Loucy (cell line): ENCODE results near the gene ARHGEF10L.

Experiments used
- H2AFZ ChIP-seq: fragments of 200-600 bp; sonication (generic); 2 replicates; pipeline ENCODE4 v1.6.0; 2016; ENCODE audit warnings: antibody characterized with exemption, mild to moderate bottlenecking, low read length, moderate library complexity
- H3F3A ChIP-seq: fragments of 200-600 bp; 2 replicates; pipeline ENCODE4 v1.6.0; 2016; ENCODE audit warnings: antibody characterized with exemption, low read depth, mild to moderate bottlenecking
- H3K27me3 ChIP-seq: fragments of 200-600 bp; sonication (generic); 2 replicates; pipeline ENCODE4 v1.6.1; 2014; ENCODE audit warnings: low read length, mild to moderate bottlenecking; ENCODE audit not compliant: insufficient read depth, poor library complexity, severe bottlenecking
- H3K36me3 ChIP-seq: fragments of 200-600 bp; sonication (generic); 2 replicates; pipeline ENCODE4 v1.6.1; 2016; ENCODE audit warnings: low read length; ENCODE audit not compliant: insufficient read depth
- H3K4me1 ChIP-seq: fragments of 200-600 bp; sonication (generic); 2 replicates; pipeline ENCODE4 v1.5.1; 2014; ENCODE audit warnings: low read length, mild to moderate bottlenecking; ENCODE audit not compliant: insufficient read depth, poor library complexity, severe bottlenecking
- H3K4me2 ChIP-seq: fragments of 200-600 bp; sonication (generic); 2 replicates; pipeline ENCODE4 v1.6.0; 2014; ENCODE audit warnings: antibody characterized with exemption, low read length, low read depth, mild to moderate bottlenecking; ENCODE audit not compliant: poor library complexity, severe bottlenecking
- H3K4me3 ChIP-seq: fragments of 200-600 bp; sonication (generic); 2 replicates; pipeline ENCODE4 v1.5.1; 2014; ENCODE audit warnings: low read length, mild to moderate bottlenecking, mixed read lengths; ENCODE audit not compliant: poor library complexity, severe bottlenecking
- H3K79me2 ChIP-seq: fragments of 200-600 bp; sonication (generic); 2 replicates; pipeline ENCODE4 v1.6.1; 2014; ENCODE audit warnings: low read length; ENCODE audit not compliant: insufficient read depth
- H3K9ac ChIP-seq: fragments of 200-600 bp; sonication (generic); 2 replicates; pipeline ENCODE4 v1.6.0; 2014; ENCODE audit warnings: mild to moderate bottlenecking, low read depth, low read length, moderate library complexity; ENCODE audit not compliant: poor library complexity, severe bottlenecking
- H3K9me2 ChIP-seq: fragments of 200-600 bp; sonication (generic); replicated peaks from 2 replicates; pipeline ENCODE4 v1.6.1; 2016; ENCODE audit warnings: low read depth, low read length, mixed read lengths
- H3K9me3 ChIP-seq: fragments of 200-600 bp; sonication (generic); 2 replicates; pipeline ENCODE4 v1.6.1; 2014; ENCODE audit warnings: mild to moderate bottlenecking, antibody characterized with exemption, low read length, low read depth; ENCODE audit not compliant: insufficient read depth
- H4K20me1 ChIP-seq: fragments of 200-600 bp; sonication (generic); 2 replicates; pipeline ENCODE4 v1.6.0; 2014; ENCODE audit warnings: antibody characterized with exemption, low read length, mild to moderate bottlenecking; ENCODE audit not compliant: insufficient read depth, poor library complexity, severe bottlenecking
- CTCF ChIP-seq: fragments of 200-600 bp; sonication (generic); conservative IDR thresholded peaks from 2 replicates; pipeline ENCODE4 v1.5.1; 2014; ENCODE audit warnings: mild to moderate bottlenecking, antibody characterized with exemption, low read length
- EZH2phosphoT487 ChIP-seq: fragments of 200-600 bp; IDR thresholded peaks from 2 replicates; pipeline ENCODE4 v1.6.1; 2018; ENCODE audit warnings: antibody characterized with exemption, mild to moderate bottlenecking, moderate library complexity, borderline replicate concordance

ARHGEF10L gene

GRCh38 chr1:17609529-17609928 lies 70.0 kb downstream of the ARHGEF10L start:
- TF ChIP-seq EZH2phosphoT487, result no peak
- TF ChIP-seq CTCF, result no peak
- Histone ChIP-seq H3K27me3 (no peaks in the 10 kb centered on the region), H3K9me2 (no peaks in the 10 kb centered on the region), H2AFZ (no peak overlapping the region), H3K9ac (no peak overlapping the region), H3K4me2 (no peak overlapping the region), H3K79me2 (no peaks in the 10 kb centered on the region), H3F3A (no peaks in the 10 kb centered on the region), H4K20me1 (no peaks in the 10 kb centered on the region), H3K4me1 (peaks cover 4% of the 10 kb centered on the region), H3K36me3 (no peaks in the 10 kb centered on the region), H3K4me3 (no peak overlapping the region), H3K9me3 (no peaks in the 10 kb centered on the region)

GRCh38 chr1:17610085-17610484 lies 70.6 kb downstream of the ARHGEF10L start:
- H4K20me1 ChIP-seq, result no peaks in the 10 kb centered on the region
- TF ChIP-seq CTCF (no peak), EZH2phosphoT487 (no peak)
- H3K9ac ChIP-seq, result no peak overlapping the region
- H3K4me1 ChIP-seq, result peaks cover 4% of the 10 kb centered on the region
- H2AFZ ChIP-seq, result no peak overlapping the region
- H3F3A ChIP-seq, result no peaks in the 10 kb centered on the region
- H3K36me3 ChIP-seq, result no peaks in the 10 kb centered on the region
- no peaks in the 10 kb centered on the region for H3K9me2 ChIP-seq
- H3K79me2 ChIP-seq, result no peaks in the 10 kb centered on the region
- no peaks in the 10 kb centered on the region for H3K27me3 ChIP-seq
- H3K4me3 ChIP-seq, result no peak overlapping the region
- no peak overlapping the region for H3K4me2 ChIP-seq
- no peaks in the 10 kb centered on the region for H3K9me3 ChIP-seq

- H3F3A ChIP-seq, result no peaks in the 10 kb centered on the region
- no peaks in the 10 kb centered on the region for H4K20me1 ChIP-seq
- no peaks in the 10 kb centered on the region for H3K36me3 ChIP-seq
- no peak overlapping the region for H2AFZ ChIP-seq
- peaks cover 4% of the 10 kb centered on the region for H3K4me1 ChIP-seq
- H3K79me2 ChIP-seq, result no peaks in the 10 kb centered on the region
- no peaks in the 10 kb centered on the region for H3K27me3 ChIP-seq
- H3K4me2 ChIP-seq, result no peak overlapping the region
- no peaks in the 10 kb centered on the region for H3K9me2 ChIP-seq
- TF ChIP-seq EZH2phosphoT487 (no peak), CTCF (no peak)
- H3K9ac ChIP-seq, result no peak overlapping the region
- H3K4me3 ChIP-seq, result no peak overlapping the region
- no peaks in the 10 kb centered on the region for H3K9me3 ChIP-seq
Observed at GRCh38 chr1:17610713-17611112, 71.2 kb downstream of the ARHGEF10L start.
